KBM-7 (cell line): ENCODE measurements around the gene DCP2.

Experiments
- DNase-seq: peaks from one replicate; pipeline ENCODE4 v3.0.0-alpha.2; 2015
- in situ Hi-C: fragments of 300-500 bp; cut with MboI; formaldehyde crosslinking; loops from 2 replicates; pipeline ENCODE4 v1.14.3; 2020; ENCODE audit warnings: low sequenced_read_pairs, low pct_unique_long_range_greater_than_20kb, mixed read lengths

The DCP2 gene

DNA sequence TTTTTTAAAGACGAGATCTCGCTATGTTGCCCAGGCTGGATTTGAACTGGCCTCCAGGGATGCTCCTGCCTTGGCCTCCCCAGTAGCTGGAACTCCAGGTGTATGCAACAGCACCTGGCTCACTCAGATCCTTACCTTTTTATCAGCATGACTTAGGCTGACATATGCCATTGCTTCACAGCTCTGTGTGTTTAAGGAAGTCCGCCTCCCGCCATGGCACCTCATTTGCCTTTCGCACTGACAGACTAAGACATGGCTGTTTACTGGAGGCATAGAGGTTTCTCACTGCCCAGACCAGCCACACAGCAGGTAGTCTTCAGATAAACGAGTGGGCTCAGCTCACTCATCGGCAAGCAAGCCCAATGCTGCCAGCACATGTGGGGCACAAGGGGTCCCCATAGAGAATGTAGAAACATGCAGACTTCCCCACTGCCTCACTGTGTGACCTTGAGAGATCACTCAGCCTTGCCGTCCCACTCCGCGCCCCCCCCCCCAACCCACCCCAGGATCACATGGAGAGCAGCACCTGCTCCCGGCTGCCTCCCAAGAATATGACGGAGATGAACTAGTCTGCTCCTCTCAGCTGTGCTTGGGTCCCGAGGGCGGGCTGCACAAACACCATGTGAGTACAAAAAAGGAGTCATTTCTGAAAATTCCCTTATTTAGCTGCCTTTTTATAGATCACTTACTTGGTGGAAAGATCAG is 62.8 kb downstream of the DCP2 start:
- in situ Hi-C loops: loop anchor here (25.0 kb wide), 1 partner anchor 548 kb away; no protein-coding TSS in a partner anchor

DNA sequence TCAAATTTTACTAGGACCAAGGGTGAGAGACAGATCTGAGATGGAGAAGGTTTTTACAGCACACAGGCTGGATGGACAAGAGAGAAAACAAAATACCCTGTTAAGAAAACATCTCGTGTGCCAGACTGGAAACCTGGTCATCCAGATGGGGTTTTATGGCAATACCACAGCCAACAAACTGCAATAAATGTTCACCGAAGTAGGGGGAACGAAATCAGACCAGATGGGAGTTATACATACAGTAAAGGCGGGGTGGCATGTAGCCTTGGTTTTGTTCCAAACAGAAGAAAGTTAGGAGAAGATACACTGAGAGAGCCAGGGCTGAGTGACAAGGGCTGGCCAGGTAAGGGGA is 63.3 kb downstream of the DCP2 start:
- in situ Hi-C loops: loop anchor here (25.0 kb wide), 1 partner anchor 547 kb away; no protein-coding TSS in a partner anchor
- no peak for DNase-seq

More for the DNA sequence above, 62.8 kb downstream of the DCP2 start:
- no peak for DNase-seq

DNA sequence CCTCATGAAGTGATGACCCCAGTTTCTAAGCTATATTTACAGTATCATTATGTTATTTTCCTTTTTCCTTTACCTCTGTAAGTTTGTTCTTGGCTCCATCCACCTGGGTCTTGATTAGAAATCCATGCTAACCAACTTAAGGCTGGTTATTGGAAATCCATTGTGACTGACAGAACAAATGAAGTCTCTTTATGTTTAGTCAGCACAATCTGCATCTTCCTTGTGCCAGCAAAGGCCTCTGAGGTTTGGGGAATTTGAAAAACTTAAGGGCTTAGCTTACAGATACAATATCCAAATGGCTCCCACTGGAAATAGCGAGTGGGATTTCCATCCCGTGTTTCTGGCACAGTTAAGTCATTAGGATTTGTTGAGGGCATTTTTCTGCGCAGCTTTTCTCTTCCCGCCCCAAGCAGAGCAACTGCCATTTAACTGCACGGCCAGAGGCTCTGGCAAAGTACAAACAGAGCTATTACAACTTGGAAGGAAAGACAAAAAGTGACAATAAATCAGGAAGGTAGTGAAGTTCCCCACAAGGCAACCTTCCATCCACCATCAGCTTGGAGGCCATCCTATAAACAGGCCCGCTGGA is 64.2 kb downstream of the DCP2 start:
- no peak for DNase-seq
- in situ Hi-C loops: loop anchor here (25.0 kb wide), 1 partner anchor 547 kb away; no protein-coding TSS in a partner anchor

DNA sequence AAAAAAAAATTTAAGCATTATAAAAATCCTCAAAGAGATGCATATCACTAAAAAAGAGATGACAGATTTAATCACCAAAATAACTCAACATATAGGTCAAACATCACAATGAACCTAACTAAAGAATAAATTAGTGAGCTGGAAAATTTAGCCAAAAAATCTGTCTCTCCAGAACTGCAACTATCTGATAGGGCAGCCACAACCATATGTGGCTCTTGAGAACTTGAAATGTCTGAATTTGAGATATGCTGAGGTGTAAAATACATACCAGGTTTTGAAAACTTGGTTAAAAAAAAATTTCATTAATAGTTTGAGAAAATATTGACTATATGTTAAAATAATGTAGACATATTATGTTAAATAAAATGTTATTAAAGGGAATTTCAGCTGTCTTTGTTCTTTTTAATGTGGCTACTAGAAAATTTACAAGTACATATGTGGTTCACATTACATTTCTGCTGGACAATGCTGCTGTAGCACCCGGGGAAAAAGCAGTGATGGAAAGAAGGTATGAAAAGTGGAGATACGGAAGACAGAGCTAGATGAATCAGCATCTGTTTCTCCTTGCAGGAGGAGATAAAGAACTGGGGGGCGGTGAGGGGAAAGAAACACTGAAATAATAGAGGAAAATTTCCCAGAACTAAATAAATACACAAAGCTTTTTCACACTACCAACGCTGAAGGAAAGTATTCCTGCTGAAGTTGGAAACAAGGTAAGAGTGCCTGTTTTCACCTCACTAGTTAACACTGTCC is 66.1 kb downstream of the DCP2 start:
- in situ Hi-C loops: loop anchor here (25.0 kb wide), 1 partner anchor 545 kb away; no protein-coding TSS in a partner anchor
- DNase-seq: no peak

DNA sequence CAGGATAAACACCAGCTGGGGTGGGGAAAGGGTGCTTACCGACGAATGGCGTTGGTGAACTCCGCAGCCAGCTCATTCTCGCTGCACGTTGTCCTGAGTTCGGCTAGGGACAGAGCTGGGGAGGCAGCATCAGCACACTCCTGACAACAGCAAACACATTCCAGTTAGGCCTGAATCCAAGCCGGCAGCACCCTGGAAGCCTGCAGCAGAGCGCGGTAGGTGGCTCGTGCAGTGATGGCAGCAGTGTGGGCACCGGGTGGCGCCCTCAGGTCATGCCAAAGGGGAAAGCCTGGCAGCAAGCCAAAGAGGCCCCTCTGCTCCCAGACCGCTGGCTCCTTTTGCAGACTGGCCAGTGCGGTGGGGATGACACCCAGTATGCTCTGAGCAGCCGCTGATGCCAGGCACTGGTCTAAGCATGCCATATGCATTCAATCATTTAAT is 66.9 kb downstream of the DCP2 start:
- in situ Hi-C loops: loop anchor here (25.0 kb wide), 1 partner anchor 544 kb away; no protein-coding TSS in a partner anchor
- DNase-seq: no peak

DNA sequence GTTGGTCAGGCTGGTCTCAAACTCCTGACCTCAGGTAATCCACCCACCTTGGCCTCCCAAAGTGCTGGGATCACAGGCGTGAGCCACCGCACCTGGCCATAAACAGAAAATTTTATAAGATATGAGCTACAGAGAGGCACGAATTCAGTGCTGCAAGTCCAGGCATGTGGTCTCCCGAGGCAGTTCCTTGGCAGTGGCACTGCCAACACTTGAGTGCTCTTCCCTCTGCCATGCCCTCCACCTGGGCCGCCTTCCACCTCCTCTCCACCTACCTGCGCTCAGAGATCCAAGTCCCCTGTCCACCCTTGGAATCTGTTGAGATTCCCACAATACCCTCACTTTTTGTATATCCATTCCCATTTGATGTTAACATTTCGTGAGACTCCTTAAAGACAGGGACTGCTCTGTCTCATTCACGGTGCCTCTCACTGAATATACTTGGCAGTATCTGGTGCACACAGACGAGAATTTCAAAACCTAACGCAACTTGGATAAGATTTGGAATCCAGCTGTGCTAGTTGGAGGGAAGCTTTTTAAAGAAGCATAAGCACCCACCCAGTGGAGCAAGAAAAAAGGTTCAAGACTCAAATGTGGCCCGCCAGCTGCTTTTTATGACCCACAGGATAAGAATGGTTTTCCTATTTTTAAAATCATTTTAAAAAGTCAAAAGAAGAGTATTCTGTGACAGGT is 68.3 kb downstream of the DCP2 start:
- DNase-seq: no peak
- in situ Hi-C loops: loop anchor here (25.0 kb wide), 1 partner anchor 542 kb away; no protein-coding TSS in a partner anchor

DNA sequence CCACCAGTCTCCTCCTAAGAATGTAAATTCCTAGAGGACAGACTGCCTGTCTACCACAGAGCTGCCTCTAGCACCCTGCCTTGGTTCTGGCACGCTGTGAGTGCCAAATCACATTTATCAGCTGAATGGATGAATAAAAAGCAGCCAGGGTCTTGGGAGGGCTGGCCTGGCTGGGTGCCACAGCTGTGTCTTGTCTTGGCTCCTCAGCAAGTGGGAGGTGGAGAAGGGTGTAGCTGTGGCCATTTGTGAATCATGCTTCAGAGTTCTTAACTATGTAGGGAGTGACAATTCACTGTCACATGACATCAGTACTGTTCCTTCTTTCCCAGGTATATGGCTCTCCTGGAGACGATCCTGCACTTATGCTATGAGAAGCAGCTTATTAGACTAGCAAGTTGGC is 70.6 kb downstream of the DCP2 start:
- in situ Hi-C loops: loop anchor here (25.0 kb wide), 1 partner anchor 540 kb away; no protein-coding TSS in a partner anchor
- DNase-seq: no peak

DNA sequence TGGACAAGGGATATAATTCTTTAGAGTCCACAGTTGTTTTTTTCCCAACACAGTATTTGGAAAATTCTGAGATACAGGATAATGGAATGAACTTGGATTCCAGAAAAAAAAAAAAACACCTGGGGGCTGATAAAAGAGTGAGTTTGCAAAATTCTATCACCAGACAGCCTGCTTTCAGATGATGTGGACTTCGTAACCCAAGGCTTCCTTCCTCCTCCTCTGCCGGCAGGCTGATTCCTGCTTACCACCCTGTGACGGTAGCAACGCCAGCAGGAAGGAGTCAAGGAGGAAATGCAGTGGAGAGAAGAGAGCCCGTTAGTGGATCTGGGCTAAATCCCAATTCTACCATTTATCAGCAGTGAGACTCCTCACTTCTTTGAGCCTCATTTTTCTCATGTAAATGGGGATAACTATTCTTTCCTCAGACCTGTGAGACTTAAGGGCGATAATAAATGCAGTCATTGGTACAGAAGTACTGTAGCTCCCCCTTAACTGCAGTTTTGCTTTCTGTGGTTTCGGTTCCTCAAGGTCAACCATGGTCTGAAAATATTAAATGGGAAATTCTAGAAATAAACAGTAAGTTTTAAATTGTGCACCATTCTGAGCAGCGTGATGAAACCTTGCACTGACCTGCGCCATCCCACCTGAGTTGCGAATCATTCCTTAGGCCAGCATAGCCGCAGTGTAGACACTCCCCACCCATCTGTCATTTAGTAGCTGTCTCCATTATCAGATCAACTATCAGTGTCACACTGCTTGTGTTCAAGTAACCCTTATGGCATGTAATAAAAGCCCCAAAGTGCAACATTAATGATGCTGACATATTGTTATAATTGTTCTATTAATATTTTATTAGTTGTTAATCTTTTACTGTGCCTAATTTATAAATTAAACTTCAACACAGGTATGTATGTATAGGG is 71.4 kb downstream of the DCP2 start:
- in situ Hi-C loops: loop anchor here (25.0 kb wide), 1 partner anchor 539 kb away; no protein-coding TSS in a partner anchor
- DNase-seq: no peak

DNA sequence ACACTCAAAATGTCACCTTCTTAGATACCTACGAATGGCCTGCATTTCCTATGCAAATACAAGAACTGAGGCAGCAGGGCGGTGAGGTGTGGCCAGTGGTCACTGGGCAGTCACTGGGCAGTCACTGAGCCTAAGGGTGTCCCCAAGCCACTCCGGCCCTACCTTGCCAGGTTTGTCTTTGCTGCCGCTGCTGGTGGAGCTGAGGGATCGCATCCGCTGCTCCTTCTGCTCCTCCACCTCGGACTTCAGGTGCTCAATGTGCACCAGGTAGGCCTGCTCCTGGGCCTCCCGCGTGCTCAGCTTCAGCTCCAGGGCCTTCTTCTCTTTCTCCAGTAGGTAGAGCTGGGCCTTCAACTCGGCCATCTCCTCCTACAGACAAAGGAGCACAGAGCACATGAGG is 72.3 kb downstream of the DCP2 start:
- DNase-seq: no peak
- in situ Hi-C loops: loop anchor here (25.0 kb wide), 1 partner anchor 538 kb away; no protein-coding TSS in a partner anchor

DNA sequence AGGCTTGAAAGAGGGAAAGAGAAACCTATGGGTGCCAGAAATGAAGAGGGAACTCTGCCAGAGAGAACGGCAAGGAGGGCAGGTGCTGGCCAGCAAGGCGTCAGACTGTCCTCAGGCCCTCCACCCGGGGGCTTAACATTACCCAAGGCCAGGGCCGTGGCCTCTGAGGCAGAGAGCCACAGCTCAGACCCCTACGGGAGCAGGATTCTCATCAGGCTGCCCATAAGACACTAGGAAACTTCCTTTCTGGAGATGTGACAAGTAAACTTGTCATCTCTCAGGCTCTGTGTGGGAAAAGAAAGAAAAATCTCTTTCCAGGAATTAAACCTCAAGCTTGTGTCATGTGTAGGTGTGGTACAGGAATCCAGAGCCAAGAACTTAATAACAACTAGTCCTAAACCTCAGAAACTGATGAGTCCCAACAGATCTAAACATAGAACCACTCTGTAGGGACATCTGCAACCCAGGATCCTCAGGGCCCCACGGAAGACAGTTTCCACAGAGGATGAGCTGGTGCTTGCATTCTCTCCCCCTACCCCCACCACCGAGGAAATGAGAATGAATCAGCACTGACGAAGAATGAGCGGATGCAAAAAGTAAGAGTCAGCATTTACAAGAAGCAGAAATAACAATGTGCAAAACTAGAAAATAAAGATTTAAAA is 74.3 kb downstream of the DCP2 start:
- no peak for DNase-seq
- in situ Hi-C loops: no loop called here

DNA sequence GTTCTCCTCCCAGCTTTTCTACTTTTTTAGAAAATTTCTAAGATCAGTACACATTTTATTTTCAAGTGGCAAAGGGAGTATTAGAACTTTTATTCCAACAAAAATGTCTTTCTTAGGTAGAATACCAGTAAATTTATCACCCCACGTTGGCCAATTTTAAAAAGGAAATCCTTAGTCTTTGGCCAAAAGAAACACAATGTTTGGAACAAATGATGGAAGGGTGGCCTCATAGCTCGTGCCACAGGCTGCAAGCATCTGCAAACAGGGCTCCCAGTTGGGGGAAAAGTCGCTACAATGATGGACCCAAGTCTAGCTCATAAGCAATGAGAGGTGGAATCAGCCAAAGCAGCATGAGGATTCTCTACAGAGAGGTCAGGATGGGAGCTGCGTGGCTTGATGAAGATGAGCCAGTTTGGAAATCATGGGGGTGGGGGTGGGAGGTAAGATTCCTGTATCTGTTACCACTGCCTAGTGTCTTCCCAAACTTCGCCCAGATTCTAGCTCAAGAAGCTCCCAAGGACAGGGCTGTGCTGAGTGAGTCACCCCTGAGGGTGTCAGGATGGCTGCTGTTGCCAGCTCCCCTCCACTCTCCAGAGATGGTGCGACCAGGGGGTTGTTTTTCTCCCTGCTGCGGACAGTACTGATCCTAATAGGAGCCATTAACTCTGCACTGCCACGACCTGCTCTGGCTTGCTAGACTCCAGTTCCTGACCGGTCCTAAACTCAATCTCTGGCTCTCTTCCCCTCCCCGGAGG is 75.6 kb downstream of the DCP2 start:
- no peak for DNase-seq
- in situ Hi-C loops: no loop called here

DNA sequence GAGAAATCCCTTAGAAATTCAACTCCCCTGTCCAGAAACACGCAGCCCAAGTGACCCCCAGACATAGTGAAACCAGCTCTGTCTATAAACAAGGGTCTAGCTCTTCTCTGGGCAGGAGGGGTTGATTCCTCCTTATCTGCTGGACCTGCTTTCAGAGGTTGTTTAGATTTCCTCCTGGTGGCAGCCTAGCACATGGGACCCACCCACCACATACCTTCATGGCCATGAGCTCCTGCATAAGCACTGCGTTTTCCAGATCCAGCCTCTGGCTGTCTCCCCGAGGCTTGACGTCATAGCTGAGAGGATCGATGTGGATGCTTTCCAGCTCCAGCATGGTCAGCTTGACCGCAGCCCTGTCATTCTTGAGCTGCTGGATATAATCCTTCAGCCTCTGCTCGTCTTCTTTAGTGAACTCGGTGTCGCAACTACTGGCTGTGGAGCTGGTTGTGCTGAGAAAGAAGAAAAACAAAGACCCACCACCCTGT is 77.0 kb downstream of the DCP2 start:
- no peak for DNase-seq
- in situ Hi-C loops: no loop called here

DNA sequence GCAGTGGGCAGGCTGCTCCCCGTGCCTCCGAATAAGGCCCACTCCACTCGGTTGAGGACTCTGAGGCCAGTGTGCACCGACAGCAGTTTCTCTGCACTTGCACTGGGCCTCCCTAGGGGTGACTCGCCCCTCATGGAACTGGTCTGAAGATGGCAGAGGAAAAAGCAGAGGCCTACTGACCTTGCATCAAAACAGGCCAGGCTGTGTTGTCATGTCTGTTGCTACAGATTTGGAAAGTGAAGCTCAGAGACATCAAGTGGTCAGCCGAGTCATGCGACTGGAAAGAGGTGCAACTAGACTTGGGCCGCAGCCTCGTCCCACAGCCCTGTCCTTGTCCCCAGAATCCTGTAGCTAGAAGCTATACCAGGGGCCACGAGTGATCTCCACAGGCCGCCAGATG is 78.3 kb downstream of the DCP2 start:
- no peak for DNase-seq
- in situ Hi-C loops: no loop called here

DNA sequence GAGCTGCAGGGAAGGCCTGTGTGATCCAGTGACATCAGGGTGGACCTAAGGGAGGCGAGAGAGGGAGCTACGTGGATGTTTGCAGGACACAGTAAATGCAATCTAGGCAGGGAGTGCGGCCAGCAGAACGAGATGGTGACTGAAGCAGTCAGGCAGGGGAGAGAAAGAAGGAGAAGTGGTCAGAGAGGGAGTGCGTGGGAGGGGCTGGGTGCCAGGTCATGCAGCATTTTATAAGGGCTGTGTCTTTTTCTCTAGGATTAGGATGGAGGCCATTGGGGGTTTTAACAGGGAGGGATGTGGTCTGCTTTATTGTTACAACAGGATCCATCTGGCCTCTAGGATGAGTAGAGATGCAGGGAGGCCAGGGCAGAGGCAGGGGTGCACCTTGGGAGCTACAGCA is 80.4 kb downstream of the DCP2 start:
- in situ Hi-C loops: no loop called here
- DNase-seq: peak; percentile 85

DNA sequence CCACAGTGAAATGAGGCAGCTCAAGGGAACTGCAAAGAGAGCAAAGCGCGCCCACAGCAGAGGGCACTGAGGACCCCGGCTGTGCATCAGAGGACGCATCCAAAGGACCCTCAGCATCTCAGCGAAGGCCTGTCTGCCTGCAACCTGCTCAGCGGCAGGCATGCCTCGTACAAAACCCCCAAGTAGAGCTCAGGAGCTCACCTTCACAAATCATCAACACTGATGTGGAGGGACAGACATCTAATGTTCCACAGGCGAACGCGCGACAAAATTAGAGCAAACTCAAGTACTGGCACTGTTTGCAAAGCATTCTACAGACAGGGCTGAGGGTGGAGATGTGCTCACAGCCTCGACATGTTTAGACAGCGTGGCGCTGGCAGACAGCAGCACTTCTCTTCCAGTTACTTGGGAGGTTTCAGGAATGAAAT is 81.0 kb downstream of the DCP2 start:
- DNase-seq: no peak
- in situ Hi-C loops: no loop called here

DNA sequence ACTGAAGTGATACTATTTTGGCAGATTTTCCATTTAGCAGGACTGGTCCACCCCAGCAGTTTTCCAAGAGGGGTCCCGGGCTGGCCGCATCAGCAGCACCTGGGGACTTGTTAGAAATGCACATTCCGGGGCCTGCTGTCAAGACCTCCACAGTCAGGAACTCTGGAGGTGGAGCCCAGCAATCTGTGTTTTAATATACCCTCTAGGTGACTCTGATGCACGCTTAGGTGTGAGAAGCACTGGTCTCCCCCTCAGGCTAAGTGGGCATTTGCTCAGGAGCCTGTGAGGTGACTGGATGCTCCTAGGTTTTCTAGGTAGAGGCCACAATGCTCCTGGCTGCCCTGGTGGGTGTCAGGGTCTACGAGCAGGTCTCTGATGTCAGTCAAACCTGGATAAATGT is 81.7 kb downstream of the DCP2 start:
- in situ Hi-C loops: no loop called here
- DNase-seq: no peak

DNA sequence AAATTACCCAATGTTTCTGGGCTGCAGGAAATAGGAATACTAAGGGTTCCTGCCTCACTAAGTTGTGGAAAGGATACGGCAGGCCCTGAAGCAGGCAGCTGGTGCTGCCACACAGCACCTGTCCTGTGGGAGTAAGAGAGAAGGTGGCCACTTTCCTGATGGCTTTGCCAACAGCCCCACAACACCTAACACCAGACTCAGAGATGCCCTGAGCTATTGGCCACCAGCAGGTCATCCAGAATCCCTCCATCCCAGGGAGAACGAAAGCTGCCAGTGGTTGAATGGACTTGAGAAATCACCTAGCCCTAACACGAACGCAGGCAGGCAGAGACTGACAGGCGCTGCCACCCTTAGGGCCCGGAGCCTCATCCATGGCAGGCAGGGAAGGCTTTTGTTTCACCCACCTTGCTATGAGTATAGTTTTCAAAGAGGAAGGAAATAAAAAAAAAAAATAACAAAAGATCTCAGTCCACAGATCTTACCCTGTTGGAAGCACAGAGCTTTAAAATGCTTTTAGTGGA is 82.2 kb downstream of the DCP2 start:
- in situ Hi-C loops: no loop called here
- DNase-seq: no peak
